Keratinocyte (primary cell): ENCODE measurements around the gene PLA2G2F. TPM values are rescaled to one million over a fixed set of nuclear protein-coding genes. Genes with fewer than 3 reads are reported as not detected.
A peak's percentile ranks its signal among the peaks of the same experiment; 100 is the strongest.

Experiments used
- DNase-seq: peaks from one replicate; pipeline ENCODE4 v3.0.0-alpha.2; 2011; ENCODE audit warnings: low read depth, missing footprints, low spot score
- FAIRE-seq: peaks from 2 replicates; lab custom pipeline; 2011; peaks lifted over from hg19 to GRCh38; lab: Jason Lieb, UNC
- H2AFZ ChIP-seq: 2 replicates; pipeline ENCODE4 v1.6.0; 2012; ENCODE audit warnings: low read length, control low read depth, inconsistent platforms; ENCODE audit not compliant: control insufficient read depth
- H3K27ac ChIP-seq: 2 replicates; pipeline ENCODE4 v1.5.1; 2011; ENCODE audit warnings: low read length; ENCODE audit not compliant: control insufficient read depth, insufficient read depth
- H3K27me3 ChIP-seq: 3 replicates; pipeline ENCODE4 v1.6.0; 2011; ENCODE audit warnings: low read length; ENCODE audit not compliant: control insufficient read depth, insufficient read depth; ENCODE audit errors: extremely low read depth
- H3K36me3 ChIP-seq, 2 experiments: 2 replicates in 1 of 2; 3 replicates in 1 of 2; pipeline ENCODE4 v1.5.1; 2011; ENCODE audit warnings: low read length in 2 of 2, mild to moderate bottlenecking in 1 of 2; ENCODE audit not compliant: control insufficient read depth in 2 of 2, insufficient read depth in 2 of 2; ENCODE audit errors: extremely low read depth in 1 of 2
- H3K4me1 ChIP-seq: 3 replicates; pipeline ENCODE4 v1.5.1; 2011; ENCODE audit warnings: low read length; ENCODE audit not compliant: control insufficient read depth, insufficient read depth; ENCODE audit errors: extremely low read depth
- H3K4me2 ChIP-seq: 3 replicates; pipeline ENCODE4 v1.6.0; 2011; ENCODE audit warnings: low read depth, low read length; ENCODE audit not compliant: control insufficient read depth, insufficient read depth; ENCODE audit errors: extremely low read depth
- H3K4me3 ChIP-seq, 3 experiments: fragments of 200-600 bp in 1 of 3; sonication (generic) in 1 of 3; 2 replicates in 2 of 3; 3 replicates in 1 of 3; pipeline ENCODE4 v1.5.1; 2011 to 2016; ENCODE audit warnings: low read length in 3 of 3, mild to moderate bottlenecking in 3 of 3, control low read depth in 2 of 3, inconsistent platforms in 1 of 3, low read depth in 1 of 3, mixed read lengths in 1 of 3, mixed run types in 1 of 3, moderate library complexity in 1 of 3; ENCODE audit not compliant: control insufficient read depth in 2 of 3, insufficient read depth in 2 of 3; ENCODE audit errors: extremely low read depth in 1 of 3
- H3K79me2 ChIP-seq: 2 replicates; pipeline ENCODE4 v1.6.0; 2012; ENCODE audit warnings: low read length; ENCODE audit not compliant: control insufficient read depth, insufficient read depth
- H3K9ac ChIP-seq: 3 replicates; pipeline ENCODE4 v1.6.0; 2011; ENCODE audit warnings: low read length; ENCODE audit not compliant: control insufficient read depth, insufficient read depth; ENCODE audit errors: extremely low read depth
- H3K9me1 ChIP-seq: 3 replicates; pipeline ENCODE4 v1.6.0; 2011; ENCODE audit warnings: low read length; ENCODE audit not compliant: control insufficient read depth, insufficient read depth; ENCODE audit errors: extremely low read depth
- H3K9me3 ChIP-seq: 2 replicates; pipeline ENCODE4 v1.5.1; 2012; ENCODE audit warnings: low read depth, low read length; ENCODE audit not compliant: control insufficient read depth
- H4K20me1 ChIP-seq: 3 replicates; pipeline ENCODE4 v1.6.0; 2011; ENCODE audit warnings: low read length; ENCODE audit not compliant: control insufficient read depth, insufficient read depth; ENCODE audit errors: extremely low read depth
- CTCF ChIP-seq, 3 experiments: IDR thresholded peaks in 1 of 3; conservative IDR thresholded peaks in 1 of 3; optimal IDR thresholded peaks in 1 of 3; 2 replicates in 2 of 3; 3 replicates in 1 of 3; pipeline versions ENCODE3 to v1.5.1; 2011; ENCODE audit warnings: low read length in 3 of 3, mild to moderate bottlenecking in 3 of 3, moderate library complexity in 2 of 3, control low read depth in 1 of 3, inconsistent platforms in 1 of 3; ENCODE audit not compliant: insufficient read depth in 2 of 3; ENCODE audit errors: extremely low read depth in 1 of 3
- EZH2 ChIP-seq: IDR thresholded peaks from one replicate; pipeline ENCODE4 v1.6.1; 2012; ENCODE audit warnings: inconsistent platforms, mild to moderate bottlenecking, low read length, moderate library complexity
- dilution Hi-C: fragments of 300-500 bp; cut with MboI; formaldehyde crosslinking; loops from one replicate; pipeline ENCODE4 v1.7.0; 2020; ENCODE audit warnings: low sequenced_read_pairs; ENCODE audit not compliant: extremely low pct_ligation_motif_present
- polyA plus RNA-seq, 5 experiments: library from polyadenylated mRNA; depleted of rRNA in 3 of 5; stranded (reverse) in 3 of 5; stranded (forward) in 1 of 5; unstranded in 1 of 5; fragments of >200 nt; gene quantifications; 1 replicate in 1 of 5; 2 replicates in 3 of 5; 3 replicates in 1 of 5; pipeline versions ENCODE4 v1.2.1 to v1.2.3, GENCODE V29; 2011 to 2012; ENCODE audit warnings: missing spikeins in 2 of 5, low read depth in 1 of 5, low replicate concordance in 1 of 5

Gene PLA2G2F
- polyA plus RNA-seq, 1 donor (not counting 4 experiments of a cell fraction or from before 2014, with no cell fraction given) = 0.26 TPM

DNA sequence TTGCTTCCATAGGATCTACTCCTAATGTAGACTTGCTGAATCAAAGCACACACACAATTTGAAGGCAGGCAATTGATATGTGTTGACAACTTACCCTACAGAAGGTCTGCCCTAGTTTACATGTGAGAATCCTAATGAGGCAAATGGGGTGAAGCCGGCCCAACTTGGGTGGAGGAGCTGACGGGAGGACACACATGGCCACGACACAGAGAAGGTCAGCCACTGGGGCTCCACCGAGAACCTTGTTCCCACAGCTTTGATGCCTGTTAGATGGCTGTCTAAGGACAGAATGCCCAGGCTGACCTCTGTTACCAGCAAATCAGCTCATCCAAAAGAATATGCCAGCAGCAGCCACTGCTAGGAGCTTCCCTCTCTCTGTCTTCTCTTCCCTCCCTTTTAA, 18.3 kb upstream of the PLA2G2F start:
- H3K9me3 ChIP-seq = no peaks in the 10 kb centered on the region
- no peak overlapping the region for H2AFZ ChIP-seq
- H3K9me1 ChIP-seq = no peaks in the 10 kb centered on the region
- no peak overlapping the region for H3K27ac ChIP-seq
- H4K20me1 ChIP-seq = no peaks in the 10 kb centered on the region
- H3K4me1 ChIP-seq = peaks cover 19% of the 10 kb centered on the region
- dilution Hi-C loops = no loop called here
- no peaks in the 10 kb centered on the region for H3K79me2 ChIP-seq
- TF ChIP-seq CTCF (optimal IDR thresholded peaks at IDR 0.05 in 1 of 3, IDR thresholded peaks at IDR 0.05 in 1 of 3, conservative IDR thresholded peaks at IDR 0.05 in 1 of 3; ENCODE audit: extremely low read depth in 1 of 3, insufficient read depth in 2 of 3, low read length in 3 of 3) (no peak), EZH2 (no peak)
- DNase-seq (no peak), FAIRE-seq (no peak)
- H3K4me2 ChIP-seq = no peak overlapping the region
- no peak overlapping the region for H3K4me3 ChIP-seq
- H3K36me3 ChIP-seq = no peaks in the 10 kb centered on the region
- H3K27me3 ChIP-seq = peaks cover 9% of the 10 kb centered on the region
- H3K9ac ChIP-seq = no peak overlapping the region

DNA sequence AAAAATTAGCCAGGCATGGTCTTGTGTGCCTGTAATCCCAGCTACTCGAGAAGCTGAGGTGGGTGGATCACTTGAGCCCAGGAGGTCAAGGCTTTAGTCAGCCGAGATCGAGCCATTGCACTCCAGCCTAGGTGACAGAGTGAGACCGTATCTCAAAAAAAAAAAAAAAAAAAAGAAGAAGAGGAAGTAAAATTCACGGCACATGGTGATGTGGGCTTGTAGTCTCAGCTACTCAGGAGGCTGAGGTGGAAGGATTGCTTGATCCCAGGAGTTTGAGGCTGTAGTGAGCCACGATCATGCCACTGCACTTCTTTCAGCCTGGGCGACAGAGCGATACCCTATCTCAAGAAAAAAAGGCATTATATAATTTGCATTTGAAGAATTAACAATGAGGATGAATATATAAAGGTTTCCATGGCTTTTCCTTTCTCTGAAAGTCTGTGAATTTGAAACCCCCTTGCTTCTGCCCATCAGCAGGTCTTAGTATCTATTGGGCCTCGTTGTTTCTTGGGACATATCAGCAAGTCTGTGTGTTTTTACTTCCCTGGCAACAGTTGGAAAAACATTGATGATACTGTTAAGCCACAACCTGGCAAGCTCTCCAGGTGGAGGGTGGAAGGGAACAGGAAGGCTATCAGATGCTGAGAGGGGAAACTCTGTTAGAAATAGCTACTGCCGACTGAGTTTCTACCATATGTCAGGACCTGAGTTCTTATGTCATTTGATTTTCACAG, 15.2 kb upstream of the PLA2G2F start:
- Histone ChIP-seq H3K27me3 (peaks cover 9% of the 10 kb centered on the region), H3K79me2 (no peaks in the 10 kb centered on the region), H3K36me3 (no peaks in the 10 kb centered on the region), H3K4me3 (no peak overlapping the region), H3K9ac (no peak overlapping the region), H3K9me1 (no peaks in the 10 kb centered on the region), H3K9me3 (no peaks in the 10 kb centered on the region), H3K4me1 (peaks cover 20% of the 10 kb centered on the region), H4K20me1 (no peaks in the 10 kb centered on the region), H3K27ac (no peak overlapping the region), H3K4me2 (peak overlapping the region; percentile 52), H2AFZ (no peak overlapping the region)
- FAIRE-seq = no peak
- no peak for DNase-seq
- dilution Hi-C loops = no loop called here
- no peak for TF ChIP-seq EZH2
- no peak for TF ChIP-seq CTCF (optimal IDR thresholded peaks at IDR 0.05 in 1 of 3, IDR thresholded peaks at IDR 0.05 in 1 of 3, conservative IDR thresholded peaks at IDR 0.05 in 1 of 3; ENCODE audit: extremely low read depth in 1 of 3, insufficient read depth in 2 of 3, low read length in 3 of 3)
